K562 treated with DMSO at 1 percent for 24 hours (cell line): ENCODE data around the gene PMEPA1. TPM values are rescaled to one million over a fixed set of nuclear protein-coding genes. Genes with fewer than 3 reads are reported as not detected.

ENCODE experiments used
- total RNA-seq: library from RNA; unstranded; fragments of 300-600 nt; gene quantifications from 2 replicates; pipeline ENCODE4 v1.2.3, GENCODE V29; 2022; ENCODE audit warnings: low read depth; ENCODE audit not compliant: insufficient read depth

The PMEPA1 gene
- total RNA-seq, result 0.13 and 0.17 TPM in 2 replicates

GRCh38 chr20:57709823-57710799, at the start of gene PMEPA1:
Gene PMEPA1 (minus strand): TSS chr20:57710015. CDS start chr20:57709582, 433 bp downstream.

DNA sequence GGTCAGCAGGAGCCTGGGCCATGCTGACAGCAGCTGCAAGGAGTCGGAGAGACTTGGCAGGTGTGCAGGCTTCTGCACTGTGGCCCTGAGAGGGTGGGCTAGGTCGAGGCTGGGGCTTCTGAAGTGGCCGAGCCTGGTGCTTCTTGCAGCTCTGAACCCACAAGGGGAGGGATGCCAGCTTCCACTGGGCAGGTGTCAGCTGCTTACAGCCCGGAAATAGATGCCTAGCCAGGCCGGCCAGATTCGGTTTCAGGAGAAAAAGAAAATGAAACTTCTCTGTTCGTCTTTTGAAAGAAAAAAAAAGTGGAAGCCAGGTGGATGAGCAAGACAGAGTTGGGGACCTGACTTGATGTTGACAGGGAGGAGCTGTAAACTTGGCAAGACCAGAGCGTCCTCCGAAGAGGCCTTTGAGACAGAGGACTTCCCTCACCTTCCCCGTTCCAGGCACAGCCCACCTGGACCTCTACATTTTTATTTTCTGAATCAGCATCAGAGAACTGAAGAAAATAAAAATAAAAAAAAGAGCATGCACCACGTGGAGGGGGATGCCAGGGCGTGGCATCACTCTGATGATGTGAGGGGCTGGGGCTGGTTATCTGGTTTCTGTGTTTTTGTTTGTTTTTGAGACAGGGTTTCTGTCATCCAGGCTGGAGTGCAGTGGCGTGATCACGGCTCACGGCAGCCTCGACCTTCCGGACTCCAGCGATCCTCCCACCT, 89.4 kb downstream of the PMEPA1 start, which contains the start of gene ZBP1:
TSS of gene ZBP1 (minus strand) at position 153 of the 717 bp plus-strand sequence. CDS start at position 22, 131 bp downstream.

Other genes with a start within 250 kb of the PMEPA1 start
- 63.9 and 68.3 TPM in 2 replicates for gene CTCFL, start 184.9 kb downstream of the PMEPA1 start, total RNA-seq
- gene PCK1, start 148.9 kb downstream of the PMEPA1 start, total RNA-seq, result 0.07 and 1.5 TPM in 2 replicates
- gene ZBP1, start 89.6 kb downstream of the PMEPA1 start, total RNA-seq, result not detected in 2 replicates